ENCODE results near the gene ZDHHC8. TPM values are rescaled to one million over a fixed set of nuclear protein-coding genes. Genes with fewer than 3 reads are reported as not detected.
A peak's percentile ranks its signal among the peaks of the same experiment; 100 is the strongest.

The ZDHHC8 gene
- total RNA-seq, 4 donors from 2014 or later = 14.7 to 56.5 (median 17.1) TPM

DNA sequence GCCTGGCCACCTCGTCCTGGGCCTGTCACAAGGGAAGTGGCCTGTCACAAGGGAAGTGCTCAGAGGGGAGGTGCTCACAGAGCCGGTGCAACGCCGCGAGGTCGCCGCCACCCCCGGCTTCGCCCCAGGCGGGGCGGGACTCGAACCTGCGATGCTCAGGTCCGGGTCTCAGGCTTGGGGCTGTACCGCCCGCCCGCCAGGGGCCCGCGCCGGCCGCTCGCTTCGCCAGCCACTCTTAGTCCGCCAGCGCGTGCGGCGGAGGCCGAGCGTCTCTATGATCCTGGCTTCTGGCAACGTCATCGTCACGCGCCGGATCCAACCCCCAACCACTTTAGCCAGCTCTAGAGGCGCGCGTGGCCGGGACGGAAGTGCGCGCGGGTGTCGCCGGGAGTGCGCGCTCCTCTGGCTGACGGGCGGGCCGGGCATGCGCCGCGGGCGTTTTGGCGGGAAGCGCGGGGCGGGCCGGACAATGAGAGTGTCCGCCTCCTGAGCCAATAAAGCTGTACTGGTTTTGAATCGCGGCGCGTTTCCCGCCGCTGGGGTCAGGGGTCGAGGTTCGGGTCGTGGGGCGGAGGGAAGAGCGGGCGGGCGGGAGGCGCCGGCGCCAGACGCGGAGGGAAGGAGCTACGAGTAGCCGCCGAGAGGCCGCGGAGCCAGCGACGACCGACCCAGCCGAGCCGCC, 14.5 kb upstream of the ZDHHC8 start, which contains the start of gene TRMT2A:
Gene TRMT2A, minus strand, starts transcription at position 276 of the 682 bp plus-strand sequence. CDS start 320 bp downstream, outside the sequence.
- WGBS, 2 donors (ENCODE audit: low coverage in 1 of 2) = 0% methylated on average over 85 of the region's 88 CpGs; no CpG with 5 or more reads in 1 of the 2 donors
- H3K27me3 ChIP-seq = no peaks in the 10 kb centered on the region
- H3K27ac ChIP-seq = peak within 1 kb of the TSS; percentile 82 to 95 (median 88)
- H3K9me3 ChIP-seq = no peaks in the 10 kb centered on the region
- peaks cover 14 to 37% (median 27%) of the 10 kb centered on the region in 4 donors for H3K4me1 ChIP-seq
- TF ChIP-seq, protein P1, sequence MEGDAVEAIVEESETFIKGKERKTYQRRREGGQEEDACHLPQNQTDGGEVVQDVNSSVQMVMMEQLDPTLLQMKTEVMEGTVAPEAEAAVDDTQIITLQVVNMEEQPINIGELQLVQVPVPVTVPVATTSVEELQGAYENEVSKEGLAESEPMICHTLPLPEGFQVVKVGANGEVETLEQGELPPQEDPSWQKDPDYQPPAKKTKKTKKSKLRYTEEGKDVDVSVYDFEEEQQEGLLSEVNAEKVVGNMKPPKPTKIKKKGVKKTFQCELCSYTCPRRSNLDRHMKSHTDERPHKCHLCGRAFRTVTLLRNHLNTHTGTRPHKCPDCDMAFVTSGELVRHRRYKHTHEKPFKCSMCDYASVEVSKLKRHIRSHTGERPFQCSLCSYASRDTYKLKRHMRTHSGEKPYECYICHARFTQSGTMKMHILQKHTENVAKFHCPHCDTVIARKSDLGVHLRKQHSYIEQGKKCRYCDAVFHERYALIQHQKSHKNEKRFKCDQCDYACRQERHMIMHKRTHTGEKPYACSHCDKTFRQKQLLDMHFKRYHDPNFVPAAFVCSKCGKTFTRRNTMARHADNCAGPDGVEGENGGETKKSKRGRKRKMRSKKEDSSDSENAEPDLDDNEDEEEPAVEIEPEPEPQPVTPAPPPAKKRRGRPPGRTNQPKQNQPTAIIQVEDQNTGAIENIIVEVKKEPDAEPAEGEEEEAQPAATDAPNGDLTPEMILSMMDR (IDR thresholded peaks at IDR 0.05) = peak in 2 of 5 experiments; percentile 15 to 38
- peak; percentile 69 to 84 (median 71) for TF ChIP-seq POLR2AphosphoS5 (IDR thresholded peaks at IDR 0.05)
- TF ChIP-seq POLR2A (IDR thresholded peaks at IDR 0.05) = peak; percentile 66
- peak; percentile 49 for TF ChIP-seq EP300 (IDR thresholded peaks at IDR 0.05; ENCODE audit: low read depth)
- no peaks in the 10 kb centered on the region for H3K36me3 ChIP-seq
- intact Hi-C loops (cut with DNase I; ENCODE audit: low total_unique reads) = no loop called here
- peak within 1 kb of the TSS; percentile 69 to 96 (median 88) for H3K4me3 ChIP-seq
- peak; percentile 98 for DNase-seq
- in situ Hi-C loops (cut with MboI; ENCODE audit: low pct_ligation_motif_present in 1 of 4, low pct_unique_long_range_greater_than_20kb in 1 of 4, low sequenced_read_pairs in 3 of 4) = no loop called here

DNA sequence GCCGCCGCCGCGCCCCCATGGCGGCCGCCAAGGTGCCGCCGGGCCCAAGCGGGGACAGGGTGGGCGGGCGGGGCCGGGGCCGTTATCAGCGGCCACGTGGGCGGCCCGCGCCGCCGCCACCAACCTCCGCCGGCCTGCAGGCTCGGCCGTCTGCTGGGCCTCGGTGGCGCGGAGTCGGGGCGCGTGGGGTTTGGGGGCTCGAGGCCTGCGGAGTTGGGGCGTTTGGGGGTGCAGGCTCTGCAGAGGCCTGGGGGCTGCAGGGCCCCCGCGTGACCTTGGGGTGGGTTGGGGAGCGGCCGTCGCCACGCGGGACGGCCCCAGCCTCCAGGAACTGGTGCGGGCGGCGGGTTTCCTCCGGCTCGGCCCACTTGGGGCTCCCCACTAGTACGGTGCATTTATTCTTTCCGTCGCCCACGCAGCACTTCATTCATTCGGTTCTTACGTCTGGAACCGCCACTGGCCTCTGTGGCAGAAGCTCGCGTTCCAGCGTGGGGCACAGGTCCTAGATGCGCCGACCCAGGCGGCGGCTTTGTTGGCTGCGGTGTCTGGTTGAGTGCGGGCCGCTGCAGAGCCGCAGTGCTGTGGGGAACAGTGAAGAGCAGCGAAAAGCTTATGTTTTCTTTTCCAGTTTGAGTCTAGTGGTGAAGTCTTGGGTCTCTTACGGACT, 13.8 kb upstream of the ZDHHC8 start:
- DNase-seq = peak; percentile 30
- TF ChIP-seq POLR2A (IDR thresholded peaks at IDR 0.05) (no peak), POLR2AphosphoS5 (IDR thresholded peaks at IDR 0.05) (no peak), EP300 (IDR thresholded peaks at IDR 0.05; ENCODE audit: low read depth) (no peak)
- TF ChIP-seq, protein P1 (IDR thresholded peaks at IDR 0.05) = no peak
- Histone ChIP-seq H3K9me3 (no peaks in the 10 kb centered on the region), H3K4me1 (peaks cover 14 to 37% (median 27%) of the 10 kb centered on the region in 4 donors), H3K27ac (peak overlapping the region; percentile 82 to 95 (median 88)), H3K36me3 (no peaks in the 10 kb centered on the region), H3K27me3 (no peaks in the 10 kb centered on the region), H3K4me3 (peak overlapping the region; percentile 49 to 96 (median 88))
- intact Hi-C loops (cut with DNase I; ENCODE audit: low total_unique reads) (no loop called here), in situ Hi-C loops (cut with MboI; ENCODE audit: low pct_ligation_motif_present in 1 of 4, low pct_unique_long_range_greater_than_20kb in 1 of 4, low sequenced_read_pairs in 3 of 4) (no loop called here)
- WGBS, 2 donors (ENCODE audit: low coverage in 1 of 2) = 0 to 1% methylated on average over 1 to 39 of the region's 66 CpGs

DNA sequence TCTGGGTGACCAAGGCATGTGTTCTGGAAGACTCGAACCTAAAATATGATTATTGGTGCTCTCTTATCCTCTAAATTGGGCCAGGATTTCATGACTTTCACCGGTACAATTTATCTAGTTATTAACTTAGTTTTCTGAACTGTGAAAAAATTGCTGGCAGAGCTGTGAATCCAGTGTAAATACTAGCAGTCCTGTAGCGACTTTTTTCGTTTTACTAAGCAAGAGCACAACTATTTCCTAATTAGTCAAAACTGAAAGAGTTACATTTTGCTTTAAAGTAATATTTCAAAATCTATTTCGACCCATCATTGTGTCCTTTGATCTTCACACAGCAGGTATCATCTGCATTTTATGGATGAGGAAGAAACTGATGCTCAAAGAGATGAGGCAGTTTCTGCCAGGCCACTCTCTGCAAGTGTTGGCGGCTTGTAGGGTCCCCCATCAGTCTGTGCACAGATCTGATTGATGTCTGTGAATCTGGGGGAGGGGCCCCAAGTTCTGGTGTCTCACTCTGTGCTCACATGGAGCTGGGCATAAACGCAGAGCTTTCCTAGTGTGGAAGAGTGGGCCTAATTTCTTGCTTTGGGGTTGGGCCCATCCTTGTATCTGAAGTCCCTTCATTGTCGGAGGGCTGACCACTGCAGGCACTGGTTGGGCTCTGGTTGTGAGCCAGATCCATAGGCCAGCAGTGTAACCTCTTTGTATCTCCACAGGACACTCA, 13.1 kb upstream of the ZDHHC8 start:
- intact Hi-C loops (cut with DNase I; ENCODE audit: low total_unique reads) = no loop called here
- WGBS, 2 donors (ENCODE audit: low coverage in 1 of 2) = 14 to 15% methylated on average over 4 to 8 of the region's 8 CpGs
- peak overlapping the region in 3 of 4 donors; percentile 82 to 96 (median 94) for H3K4me3 ChIP-seq
- H3K27me3 ChIP-seq = no peaks in the 10 kb centered on the region
- peak overlapping the region; percentile 82 to 95 (median 88) for H3K27ac ChIP-seq
- no peak for TF ChIP-seq EP300 (IDR thresholded peaks at IDR 0.05; ENCODE audit: low read depth)
- no peak for TF ChIP-seq POLR2A (IDR thresholded peaks at IDR 0.05)
- TF ChIP-seq, protein P1 (IDR thresholded peaks at IDR 0.05) = no peak
- no peak for TF ChIP-seq POLR2AphosphoS5 (IDR thresholded peaks at IDR 0.05)
- no peaks in the 10 kb centered on the region for H3K9me3 ChIP-seq
- H3K4me1 ChIP-seq = peaks cover 14 to 37% (median 27%) of the 10 kb centered on the region in 4 donors
- DNase-seq = no peak
- peaks cover 0 to 1% (median 0%) of the 10 kb centered on the region in 4 donors for H3K36me3 ChIP-seq
- in situ Hi-C loops (cut with MboI; ENCODE audit: low pct_ligation_motif_present in 1 of 4, low pct_unique_long_range_greater_than_20kb in 1 of 4, low sequenced_read_pairs in 3 of 4) = no loop called here
